Measurements from ENCODE around the gene PM20D1.

DNA sequence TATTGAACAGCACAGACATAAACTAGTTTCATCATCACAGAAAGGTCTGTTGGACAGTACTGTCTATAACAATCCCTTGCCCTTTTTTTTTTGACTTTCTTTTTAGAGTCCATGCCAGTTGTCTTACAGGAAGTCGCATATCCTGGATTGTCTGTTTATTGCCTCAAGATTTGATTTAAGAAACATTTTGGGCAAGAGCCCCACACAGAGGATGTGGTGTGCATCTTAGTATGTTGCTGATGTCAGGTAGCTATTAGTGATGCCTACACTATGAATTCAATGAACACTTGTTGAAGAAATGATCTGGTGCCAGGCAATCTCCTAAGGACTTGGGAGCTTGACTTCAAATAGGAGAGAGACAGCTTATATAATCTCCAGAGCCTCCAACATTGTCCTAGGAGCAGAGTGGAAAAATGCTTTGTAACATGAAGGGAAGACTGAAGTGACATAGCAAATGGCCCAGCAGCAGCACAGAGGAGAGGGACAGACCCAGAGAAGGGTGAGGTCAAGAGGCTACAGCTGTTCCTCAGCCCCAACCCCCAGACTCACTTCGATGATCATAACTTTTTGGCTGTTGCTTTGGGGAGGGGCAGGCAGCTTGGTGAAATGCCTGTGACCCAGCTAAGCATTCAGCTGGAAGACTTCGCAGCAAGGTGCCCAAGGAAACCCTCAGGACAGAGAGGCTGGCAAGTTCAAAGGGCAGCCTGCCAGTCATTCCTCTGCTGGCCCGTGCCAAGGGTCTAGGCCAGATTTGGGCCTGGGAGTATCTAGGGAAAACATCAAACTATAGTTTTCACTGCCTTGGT, 67.1 kb downstream of the PM20D1 start:
- TF ChIP-seq TAF1 (IDR thresholded peaks at IDR 0.05; ENCODE audit: borderline replicate concordance, insufficient read depth, low read length) (no peak), SIN3A (IDR thresholded peaks at IDR 0.05; ENCODE audit: borderline replicate concordance, insufficient read depth, low read length) (no peak), FOXP2 (optimal IDR thresholded peaks at IDR 0.05; ENCODE audit: borderline replicate concordance, extremely low read depth, extremely low read length, insufficient read depth) (no peak), POLR2AphosphoS5 (IDR thresholded peaks at IDR 0.05; ENCODE audit: low read depth, low read length) (no peak)
- TF ChIP-seq, protein P1, sequence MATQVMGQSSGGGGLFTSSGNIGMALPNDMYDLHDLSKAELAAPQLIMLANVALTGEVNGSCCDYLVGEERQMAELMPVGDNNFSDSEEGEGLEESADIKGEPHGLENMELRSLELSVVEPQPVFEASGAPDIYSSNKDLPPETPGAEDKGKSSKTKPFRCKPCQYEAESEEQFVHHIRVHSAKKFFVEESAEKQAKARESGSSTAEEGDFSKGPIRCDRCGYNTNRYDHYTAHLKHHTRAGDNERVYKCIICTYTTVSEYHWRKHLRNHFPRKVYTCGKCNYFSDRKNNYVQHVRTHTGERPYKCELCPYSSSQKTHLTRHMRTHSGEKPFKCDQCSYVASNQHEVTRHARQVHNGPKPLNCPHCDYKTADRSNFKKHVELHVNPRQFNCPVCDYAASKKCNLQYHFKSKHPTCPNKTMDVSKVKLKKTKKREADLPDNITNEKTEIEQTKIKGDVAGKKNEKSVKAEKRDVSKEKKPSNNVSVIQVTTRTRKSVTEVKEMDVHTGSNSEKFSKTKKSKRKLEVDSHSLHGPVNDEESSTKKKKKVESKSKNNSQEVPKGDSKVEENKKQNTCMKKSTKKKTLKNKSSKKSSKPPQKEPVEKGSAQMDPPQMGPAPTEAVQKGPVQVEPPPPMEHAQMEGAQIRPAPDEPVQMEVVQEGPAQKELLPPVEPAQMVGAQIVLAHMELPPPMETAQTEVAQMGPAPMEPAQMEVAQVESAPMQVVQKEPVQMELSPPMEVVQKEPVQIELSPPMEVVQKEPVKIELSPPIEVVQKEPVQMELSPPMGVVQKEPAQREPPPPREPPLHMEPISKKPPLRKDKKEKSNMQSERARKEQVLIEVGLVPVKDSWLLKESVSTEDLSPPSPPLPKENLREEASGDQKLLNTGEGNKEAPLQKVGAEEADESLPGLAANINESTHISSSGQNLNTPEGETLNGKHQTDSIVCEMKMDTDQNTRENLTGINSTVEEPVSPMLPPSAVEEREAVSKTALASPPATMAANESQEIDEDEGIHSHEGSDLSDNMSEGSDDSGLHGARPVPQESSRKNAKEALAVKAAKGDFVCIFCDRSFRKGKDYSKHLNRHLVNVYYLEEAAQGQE (IDR thresholded peaks at IDR 0.05; ENCODE audit: insufficient read depth in 1 of 2, low read depth in 2 of 2, low read length in 2 of 2), result no peak

Data from PFSK-1 (cell line).